ENCODE results near the gene NBEAL2.

The NBEAL2 gene

DNA sequence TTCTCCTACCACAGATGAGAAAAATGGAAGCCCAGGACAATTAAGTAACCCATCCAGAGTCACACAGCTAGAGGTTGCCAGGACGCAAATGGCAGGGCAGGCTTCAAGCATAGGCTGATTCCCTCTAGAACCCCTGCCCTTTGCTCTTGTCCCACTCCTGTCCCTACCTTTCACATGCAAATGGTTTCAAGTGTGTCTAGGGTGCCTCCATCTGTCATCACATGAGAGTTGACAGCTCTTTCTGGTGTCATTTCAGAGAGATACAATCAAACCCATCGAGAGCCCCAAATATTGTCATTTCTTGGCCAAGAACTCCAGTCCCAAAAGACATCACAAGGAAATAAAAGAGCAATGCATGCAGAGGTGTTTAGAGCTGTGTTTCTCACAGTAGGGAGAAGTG, 26.7 kb upstream of the NBEAL2 start:
- TF ChIP-seq, protein P1, sequence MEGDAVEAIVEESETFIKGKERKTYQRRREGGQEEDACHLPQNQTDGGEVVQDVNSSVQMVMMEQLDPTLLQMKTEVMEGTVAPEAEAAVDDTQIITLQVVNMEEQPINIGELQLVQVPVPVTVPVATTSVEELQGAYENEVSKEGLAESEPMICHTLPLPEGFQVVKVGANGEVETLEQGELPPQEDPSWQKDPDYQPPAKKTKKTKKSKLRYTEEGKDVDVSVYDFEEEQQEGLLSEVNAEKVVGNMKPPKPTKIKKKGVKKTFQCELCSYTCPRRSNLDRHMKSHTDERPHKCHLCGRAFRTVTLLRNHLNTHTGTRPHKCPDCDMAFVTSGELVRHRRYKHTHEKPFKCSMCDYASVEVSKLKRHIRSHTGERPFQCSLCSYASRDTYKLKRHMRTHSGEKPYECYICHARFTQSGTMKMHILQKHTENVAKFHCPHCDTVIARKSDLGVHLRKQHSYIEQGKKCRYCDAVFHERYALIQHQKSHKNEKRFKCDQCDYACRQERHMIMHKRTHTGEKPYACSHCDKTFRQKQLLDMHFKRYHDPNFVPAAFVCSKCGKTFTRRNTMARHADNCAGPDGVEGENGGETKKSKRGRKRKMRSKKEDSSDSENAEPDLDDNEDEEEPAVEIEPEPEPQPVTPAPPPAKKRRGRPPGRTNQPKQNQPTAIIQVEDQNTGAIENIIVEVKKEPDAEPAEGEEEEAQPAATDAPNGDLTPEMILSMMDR (IDR thresholded peaks at IDR 0.05; ENCODE audit: low read depth, low read length) = no peak
- Histone ChIP-seq H3K27ac (no peak overlapping the region), H3K9me3 (ENCODE audit: severe bottlenecking) (no peaks in the 10 kb centered on the region), H3K27me3 (ENCODE audit: insufficient read depth, low read depth, severe bottlenecking) (no peaks in the 10 kb centered on the region), H3K4me3 (ENCODE audit: low read depth, low read length) (no peak overlapping the region), H3K36me3 (peaks cover 6% of the 10 kb centered on the region)
- no peak for DNase-seq

DNA sequence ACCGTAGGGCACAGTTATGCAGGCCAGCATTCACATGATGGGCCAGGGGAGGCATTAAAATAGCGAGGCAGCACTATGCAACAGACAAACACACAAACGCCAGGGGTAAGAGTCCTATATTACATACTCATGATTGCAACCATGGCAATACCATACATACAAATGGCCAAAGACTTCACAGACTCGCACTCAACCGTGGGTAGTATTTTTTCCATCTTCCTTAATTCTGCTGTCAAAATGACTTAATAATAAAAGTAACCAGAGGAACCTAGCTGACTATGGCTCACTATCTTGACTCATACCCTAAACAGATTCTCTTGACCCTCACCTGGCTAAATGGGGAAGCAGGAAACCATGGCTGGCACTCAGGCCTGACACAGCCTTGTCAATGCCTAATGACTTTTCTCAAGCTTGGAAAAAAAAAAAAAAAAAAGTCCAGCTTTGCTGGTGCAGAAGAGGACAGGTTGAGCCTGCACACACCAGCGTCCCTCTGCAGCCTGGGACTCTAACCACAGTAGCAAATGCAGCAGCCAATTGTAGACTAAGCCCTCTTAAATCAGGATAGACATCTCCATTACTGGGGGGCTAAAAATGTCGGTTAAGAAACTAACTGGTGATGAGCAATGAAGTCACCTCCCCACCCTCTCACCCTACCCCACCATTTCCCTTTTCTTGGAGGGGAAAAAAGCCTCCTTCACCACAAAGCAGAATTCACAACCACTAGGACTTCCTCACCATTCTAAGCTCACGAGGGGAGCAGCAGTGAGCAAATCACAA, 26.0 kb upstream of the NBEAL2 start:
- no peak overlapping the region for H3K4me3 ChIP-seq (ENCODE audit: low read depth, low read length)
- peaks cover 6% of the 10 kb centered on the region for H3K36me3 ChIP-seq
- DNase-seq = no peak
- no peaks in the 10 kb centered on the region for H3K27me3 ChIP-seq (ENCODE audit: insufficient read depth, low read depth, severe bottlenecking)
- TF ChIP-seq, protein P1 (IDR thresholded peaks at IDR 0.05; ENCODE audit: low read depth, low read length) = no peak
- no peaks in the 10 kb centered on the region for H3K9me3 ChIP-seq (ENCODE audit: severe bottlenecking)
- no peak overlapping the region for H3K27ac ChIP-seq

DNA sequence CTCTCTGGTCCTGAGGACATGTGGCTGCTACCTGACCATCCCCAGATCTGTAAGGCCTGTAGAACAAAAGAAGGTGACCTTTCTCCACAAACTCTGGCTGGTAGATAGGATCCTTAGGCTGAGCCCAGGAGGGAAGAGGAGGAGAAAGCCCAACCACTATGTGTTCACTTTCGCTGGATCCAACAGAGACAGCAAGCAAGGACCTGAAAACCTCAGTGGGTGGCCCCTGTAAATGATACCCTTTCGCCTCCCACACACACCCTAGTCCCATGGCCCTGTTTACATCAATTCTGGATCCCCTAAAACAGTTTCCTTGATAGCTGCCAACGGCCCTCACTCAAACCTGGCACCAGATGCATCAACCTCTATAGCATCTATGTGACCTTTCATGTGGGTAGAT, 25.3 kb upstream of the NBEAL2 start:
- Histone ChIP-seq H3K36me3 (peaks cover 6% of the 10 kb centered on the region), H3K9me3 (ENCODE audit: severe bottlenecking) (no peaks in the 10 kb centered on the region), H3K4me3 (ENCODE audit: low read depth, low read length) (no peak overlapping the region), H3K27ac (no peak overlapping the region), H3K27me3 (ENCODE audit: insufficient read depth, low read depth, severe bottlenecking) (no peaks in the 10 kb centered on the region)
- TF ChIP-seq, protein P1 (IDR thresholded peaks at IDR 0.05; ENCODE audit: low read depth, low read length) = no peak
- no peak for DNase-seq

DNA sequence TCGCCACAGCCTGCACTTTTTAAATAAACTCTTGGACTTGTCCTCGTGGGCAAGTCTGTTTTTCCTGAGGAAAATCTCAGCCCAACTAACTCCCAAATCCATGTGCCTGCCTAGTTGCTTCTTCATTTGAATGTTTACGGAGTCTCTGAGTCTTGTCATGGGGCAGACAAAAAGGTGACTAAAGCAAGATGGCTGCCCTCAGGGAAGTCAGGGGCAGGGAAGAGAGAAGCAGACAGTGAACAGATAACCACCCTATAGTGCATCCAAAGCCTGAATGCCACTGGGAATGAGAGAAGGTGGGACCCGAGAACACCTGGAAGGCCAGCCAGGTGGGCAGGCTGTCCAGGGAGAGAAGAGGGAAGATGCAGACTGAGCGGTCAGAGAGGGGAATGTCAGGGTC, 24.3 kb upstream of the NBEAL2 start:
- Histone ChIP-seq H3K27me3 (ENCODE audit: insufficient read depth, low read depth, severe bottlenecking) (no peaks in the 10 kb centered on the region), H3K36me3 (peaks cover 6% of the 10 kb centered on the region), H3K4me3 (ENCODE audit: low read depth, low read length) (no peak overlapping the region), H3K9me3 (ENCODE audit: severe bottlenecking) (no peaks in the 10 kb centered on the region), H3K27ac (no peak overlapping the region)
- DNase-seq = no peak
- TF ChIP-seq, protein P1 (IDR thresholded peaks at IDR 0.05; ENCODE audit: low read depth, low read length) = no peak

DNA sequence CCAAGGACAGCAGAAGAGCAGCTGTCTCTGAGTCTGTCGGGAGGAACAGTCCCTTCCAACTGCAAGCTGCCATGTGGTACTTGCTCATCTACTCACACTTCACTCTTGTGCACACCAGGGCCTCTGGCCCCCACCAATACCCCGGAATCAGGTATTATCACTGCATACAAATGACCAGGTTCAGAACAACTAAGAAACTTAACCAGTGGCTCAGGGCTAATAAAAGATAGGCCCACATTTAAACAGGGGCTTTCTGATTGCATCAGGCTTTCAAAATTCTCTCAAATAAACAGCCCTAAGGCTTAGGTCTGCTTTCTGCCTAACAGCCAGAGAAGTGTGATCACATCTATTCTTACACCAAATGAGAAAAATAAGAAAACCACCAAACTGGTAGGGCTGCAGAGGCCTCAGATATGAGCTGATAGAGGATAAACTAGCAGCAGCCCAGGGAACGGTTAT, 23.6 kb upstream of the NBEAL2 start:
- H3K4me3 ChIP-seq (ENCODE audit: low read depth, low read length) = no peak overlapping the region
- DNase-seq = no peak
- no peaks in the 10 kb centered on the region for H3K27me3 ChIP-seq (ENCODE audit: insufficient read depth, low read depth, severe bottlenecking)
- TF ChIP-seq, protein P1 (IDR thresholded peaks at IDR 0.05; ENCODE audit: low read depth, low read length) = no peak
- no peaks in the 10 kb centered on the region for H3K9me3 ChIP-seq (ENCODE audit: severe bottlenecking)
- no peak overlapping the region for H3K27ac ChIP-seq
- H3K36me3 ChIP-seq = peaks cover 4% of the 10 kb centered on the region
